Stimulated activated naive CD8-positive, alpha-beta T cell treated with anti-CD3 and anti-CD28 coated beads, Interleukin-15, Interleukin-2, amounts not matched to agents 100 ng/mL and 50 ng/mL, for 24 hours (primary cell): ENCODE results near the gene GPR32.
"Not testable (repeated sequence)": the region's sequence is repeated elsewhere in the genome, so short reads cannot be mapped to it uniquely, and the experiment has no call there.

ENCODE experiments used
- H3K27ac Mint-ChIP-seq: one replicate; pipeline ENCODE4 v1.8.0; 2021; ENCODE audit warnings: mild to moderate bottlenecking, mixed read lengths
- H3K27me3 Mint-ChIP-seq: one replicate; pipeline ENCODE4 v1.8.0; 2021; ENCODE audit warnings: mixed read lengths
- H3K36me3 Mint-ChIP-seq: one replicate; pipeline ENCODE4 v1.8.0; 2021; ENCODE audit warnings: low read depth, mixed read lengths
- H3K4me1 Mint-ChIP-seq: one replicate; pipeline ENCODE4 v1.8.0; 2021; ENCODE audit warnings: low read depth, mixed read lengths
- H3K4me3 Mint-ChIP-seq: one replicate; pipeline ENCODE4 v1.8.0; 2021; ENCODE audit warnings: mild to moderate bottlenecking, mixed read lengths
- H3K9me3 Mint-ChIP-seq: one replicate; pipeline ENCODE4 v1.8.0; 2021; ENCODE audit warnings: mixed read lengths

Gene GPR32

GRCh38 chr19:50797781-50798658 is 27.8 kb downstream of the GPR32 start:
- peaks cover 27% of the 10 kb centered on the region for H3K4me1 Mint-ChIP-seq
- H3K27ac Mint-ChIP-seq = no peak overlapping the region
- no peaks in the 10 kb centered on the region for H3K27me3 Mint-ChIP-seq
- H3K36me3 Mint-ChIP-seq = peaks cover 43% of the 10 kb centered on the region
- no peaks in the 10 kb centered on the region for H3K9me3 Mint-ChIP-seq
- no peak overlapping the region for H3K4me3 Mint-ChIP-seq

GRCh38 chr19:50798659-50799546 is 28.6 kb downstream of the GPR32 start:
- no peaks in the 10 kb centered on the region for H3K9me3 Mint-ChIP-seq
- peaks cover 52% of the 10 kb centered on the region for H3K36me3 Mint-ChIP-seq
- H3K4me3 Mint-ChIP-seq = no peak overlapping the region
- no peaks in the 10 kb centered on the region for H3K27me3 Mint-ChIP-seq
- no peak overlapping the region for H3K27ac Mint-ChIP-seq
- peaks cover 34% of the 10 kb centered on the region for H3K4me1 Mint-ChIP-seq

- H3K9me3 Mint-ChIP-seq = no peaks in the 10 kb centered on the region
Observed at GRCh38 chr19:50799547-50799851, 29.2 kb downstream of the GPR32 start.

GRCh38 chr19:50801107-50801506 is 30.8 kb downstream of the GPR32 start:
- Mint-ChIP-seq H3K27me3 (no peaks in the 10 kb centered on the region), H3K4me1 (peaks cover 53% of the 10 kb centered on the region), H3K9me3 (no peaks in the 10 kb centered on the region), H3K4me3 (peak overlapping the region; percentile 98), H3K36me3 (peaks cover 59% of the 10 kb centered on the region), H3K27ac (peak overlapping the region; percentile 81)

More at GRCh38 chr19:50799547-50799851, 29.2 kb downstream of the GPR32 start:
- peaks cover 36% of the 10 kb centered on the region for H3K4me1 Mint-ChIP-seq
- H3K36me3 Mint-ChIP-seq = peaks cover 58% of the 10 kb centered on the region
- no peak overlapping the region for H3K4me3 Mint-ChIP-seq
- no peak overlapping the region for H3K27ac Mint-ChIP-seq
- H3K27me3 Mint-ChIP-seq = no peaks in the 10 kb centered on the region

- Mint-ChIP-seq H3K36me3 (peaks cover 43% of the 10 kb centered on the region), H3K27me3 (no peaks in the 10 kb centered on the region), H3K9me3 (no peaks in the 10 kb centered on the region), H3K27ac (peak overlapping the region; percentile 100), H3K4me3 (peak overlapping the region; percentile 98), H3K4me1 (peaks cover 55% of the 10 kb centered on the region)
Observed at GRCh38 chr19:50803633-50804419, 33.6 kb downstream of the GPR32 start.

- Mint-ChIP-seq H3K9me3 (no peaks in the 10 kb centered on the region), H3K36me3 (peaks cover 43% of the 10 kb centered on the region), H3K4me3 (peak overlapping the region; percentile 98), H3K27ac (peak overlapping the region; percentile 100), H3K4me1 (peaks cover 55% of the 10 kb centered on the region), H3K27me3 (peaks cover under 1% of the 10 kb centered on the region)
Observed at GRCh38 chr19:50804420-50805272, 34.4 kb downstream of the GPR32 start.

GRCh38 chr19:50808856-50809255 is 38.6 kb downstream of the GPR32 start:
- Mint-ChIP-seq H3K27ac (no peak overlapping the region), H3K4me3 (no peak overlapping the region), H3K4me1 (peaks cover 22% of the 10 kb centered on the region), H3K9me3 (no peaks in the 10 kb centered on the region), H3K36me3 (peaks cover 8% of the 10 kb centered on the region), H3K27me3 (peaks cover 6% of the 10 kb centered on the region)

- H3K27me3 Mint-ChIP-seq = peaks cover 30% of the 10 kb centered on the region
- H3K36me3 Mint-ChIP-seq, H3K27ac Mint-ChIP-seq, H3K4me3 Mint-ChIP-seq, H3K9me3 Mint-ChIP-seq, H3K4me1 Mint-ChIP-seq: not testable (repeated sequence)
Observed at GRCh38 chr19:50811622-50812238, 41.5 kb downstream of the GPR32 start.

GRCh38 chr19:50812474-50812873 is 42.2 kb downstream of the GPR32 start:
- Mint-ChIP-seq H3K27ac (no peak overlapping the region), H3K36me3 (no peaks in the 10 kb centered on the region), H3K4me3 (no peak overlapping the region), H3K27me3 (peaks cover 37% of the 10 kb centered on the region), H3K4me1 (peaks cover 14% of the 10 kb centered on the region), H3K9me3 (no peaks in the 10 kb centered on the region)

- Mint-ChIP-seq H3K9me3 (no peaks in the 10 kb centered on the region), H3K4me3 (no peak overlapping the region), H3K36me3 (no peaks in the 10 kb centered on the region), H3K4me1 (peaks cover 32% of the 10 kb centered on the region), H3K27ac (no peak overlapping the region), H3K27me3 (peaks cover 51% of the 10 kb centered on the region)
Observed at GRCh38 chr19:50814883-50815282, 44.6 kb downstream of the GPR32 start.

- Mint-ChIP-seq H3K4me3 (no peak overlapping the region), H3K4me1 (peaks cover 37% of the 10 kb centered on the region), H3K27me3 (peaks cover 54% of the 10 kb centered on the region), H3K9me3 (no peaks in the 10 kb centered on the region), H3K27ac (no peak overlapping the region), H3K36me3 (no peaks in the 10 kb centered on the region)
Observed at GRCh38 chr19:50815439-50815838, 45.2 kb downstream of the GPR32 start.

GRCh38 chr19:50817941-50818858 is 47.9 kb downstream of the GPR32 start:
- Mint-ChIP-seq H3K4me1 (peaks cover 46% of the 10 kb centered on the region), H3K27ac (no peak overlapping the region), H3K9me3 (no peaks in the 10 kb centered on the region), H3K27me3 (peaks cover 79% of the 10 kb centered on the region), H3K36me3 (no peaks in the 10 kb centered on the region), H3K4me3 (peak overlapping the region; percentile 63)
